Colon (tissue), 2 donors: ENCODE data around the gene NGDN.

Experiments
- FAIRE-seq: peaks from 2 replicates; lab custom pipeline; 2012; peaks lifted over from hg19 to GRCh38; lab: Jason Lieb, UNC
- donor health status: control.
- donor health status: control.

NGDN gene

GRCh38 chr14:23478109-23478759, 8.7 kb downstream of the NGDN start:
- no peak for FAIRE-seq

- FAIRE-seq: no peak
These were observed 12.0 kb downstream of the NGDN start for GRCh38 chr14:23481362-23481970.

GRCh38 chr14:23481979-23482822, 12.7 kb downstream of the NGDN start:
- FAIRE-seq: no peak

GRCh38 chr14:23482823-23483148, 13.3 kb downstream of the NGDN start:
- no peak for FAIRE-seq

GRCh38 chr14:23483236-23483854, 13.8 kb downstream of the NGDN start:
- no peak for FAIRE-seq

- FAIRE-seq: no peak
These were observed 15.8 kb downstream of the NGDN start for GRCh38 chr14:23485326-23485725.

GRCh38 chr14:23486036-23486435, 16.5 kb downstream of the NGDN start:
- FAIRE-seq: no peak

- no peak for FAIRE-seq
These were observed 17.7 kb downstream of the NGDN start for GRCh38 chr14:23487216-23487615.

- no peak for FAIRE-seq
These were observed 23.2 kb downstream of the NGDN start for GRCh38 chr14:23492618-23493272.

- FAIRE-seq: no peak
These were observed 24.7 kb downstream of the NGDN start for GRCh38 chr14:23494223-23494622.

GRCh38 chr14:23512156-23512555, 42.7 kb downstream of the NGDN start:
- no peak for FAIRE-seq

- no peak for FAIRE-seq
These were observed 43.7 kb downstream of the NGDN start for GRCh38 chr14:23513005-23513817.

- FAIRE-seq: no peak
These were observed 44.5 kb downstream of the NGDN start for GRCh38 chr14:23513818-23514643.

GRCh38 chr14:23514644-23514957, 45.1 kb downstream of the NGDN start:
- no peak for FAIRE-seq

- no peak for FAIRE-seq
These were observed 48.3 kb downstream of the NGDN start for GRCh38 chr14:23517650-23518326.

- FAIRE-seq: no peak
These were observed 49.2 kb downstream of the NGDN start for GRCh38 chr14:23518709-23519108.

GRCh38 chr14:23520899-23521533, 51.5 kb downstream of the NGDN start:
- FAIRE-seq: no peak

- FAIRE-seq: no peak
These were observed 52.5 kb downstream of the NGDN start for GRCh38 chr14:23521785-23522640.
